Measurements from ENCODE around the gene SSBP2.

SSBP2 gene

GRCh38 chr5:81519217-81519905 is 231.5 kb downstream of the SSBP2 start:
- H3K4me3 ChIP-seq (replicated peaks in 1 of 2; ENCODE audit: low read depth in 2 of 2, low read length in 2 of 2) = no peak overlapping the region
- TF ChIP-seq CTCF (IDR thresholded peaks at IDR 0.05; ENCODE audit: low read depth, low read length) = no peak
- no peak for DNase-seq (ENCODE audit: low read depth in 2 of 2)

GRCh38 chr5:81517462-81517861 is 233.4 kb downstream of the SSBP2 start:
- TF ChIP-seq CTCF (IDR thresholded peaks at IDR 0.05; ENCODE audit: low read depth, low read length) = no peak
- H3K4me3 ChIP-seq (replicated peaks in 1 of 2; ENCODE audit: low read depth in 2 of 2, low read length in 2 of 2) = no peak overlapping the region
- DNase-seq (ENCODE audit: low read depth in 2 of 2) = peak; percentile 2 to 59

GRCh38 chr5:81516091-81516490 is 234.8 kb downstream of the SSBP2 start:
- no peak for DNase-seq (ENCODE audit: low read depth in 2 of 2)
- no peak overlapping the region for H3K4me3 ChIP-seq (replicated peaks in 1 of 2; ENCODE audit: low read depth in 2 of 2, low read length in 2 of 2)
- no peak for TF ChIP-seq CTCF (IDR thresholded peaks at IDR 0.05; ENCODE audit: low read depth, low read length)

- TF ChIP-seq CTCF (IDR thresholded peaks at IDR 0.05; ENCODE audit: low read depth, low read length) = peak; percentile 27
- no peak overlapping the region for H3K4me3 ChIP-seq (replicated peaks in 1 of 2; ENCODE audit: low read depth in 2 of 2, low read length in 2 of 2)
- peak; percentile 33 to 37 for DNase-seq (ENCODE audit: low read depth in 2 of 2)
These were observed 236.9 kb downstream of the SSBP2 start for GRCh38 chr5:81513982-81514381.

- H3K4me3 ChIP-seq (replicated peaks in 1 of 2; ENCODE audit: low read depth in 2 of 2, low read length in 2 of 2) = no peak overlapping the region
- DNase-seq (ENCODE audit: low read depth in 2 of 2) = no peak
- no peak for TF ChIP-seq CTCF (IDR thresholded peaks at IDR 0.05; ENCODE audit: low read depth, low read length)
These were observed 237.4 kb downstream of the SSBP2 start for GRCh38 chr5:81513473-81513872.

- DNase-seq (ENCODE audit: low read depth in 2 of 2) = peak; percentile 95
These were observed 243.9 kb downstream of the SSBP2 start for GRCh38 chr5:81506900-81507588.

More at GRCh38 chr5:81506900-81507588, 243.9 kb downstream of the SSBP2 start:
- no peak overlapping the region for H3K4me3 ChIP-seq (replicated peaks in 1 of 2; ENCODE audit: low read depth in 2 of 2, low read length in 2 of 2)
- peak; percentile 93 for TF ChIP-seq CTCF (IDR thresholded peaks at IDR 0.05; ENCODE audit: low read depth, low read length)

Data from cardiac fibroblast (primary cell).